OCI-LY7 (cell line): ENCODE data around the gene TELO2. TPM values are rescaled to one million over a fixed set of nuclear protein-coding genes. Genes with fewer than 3 reads are reported as not detected.

Experiments used
- BruUV-seq: library from RNA; stranded (reverse); fragments of 400-500 nt; replicated peaks from 2 replicates; lab custom pipeline; 2021; lab: Mats Ljungman, UMichigan
- CTCF ChIA-PET: fragments of 300-600 bp; sonication (Branson Sonifier 250); formaldehyde crosslinking; loops from one replicate; lab custom pipeline; 2022; ENCODE audit warnings: antibody characterized with exemption; ENCODE audit not compliant: unreplicated experiment; lab: Charles Lee
- POLR2A ChIA-PET: fragments of 300-600 bp; sonication (Branson Sonifier 250); formaldehyde crosslinking; loops from one replicate; lab custom pipeline; 2022; ENCODE audit warnings: antibody characterized with exemption; lab: Charles Lee
- DNase-seq: peaks from one replicate; pipeline ENCODE4 v3.0.0-alpha.2; 2015; ENCODE audit warnings: low spot score
- H2AFZ ChIP-seq: fragments of 200-600 bp; sonication (generic), shearing (Covaris generic); 2 replicates; pipeline ENCODE4 v1.6.1; 2014; ENCODE audit warnings: mild to moderate bottlenecking, antibody characterized with exemption, low read length, moderate library complexity
- H3K27ac ChIP-seq: fragments of 200-600 bp; sonication (generic); 2 replicates; pipeline ENCODE4 v1.5.1; 2014; ENCODE audit warnings: mixed run types, low read depth, mild to moderate bottlenecking, moderate library complexity, low read length, inconsistent platforms; ENCODE audit not compliant: poor library complexity, severe bottlenecking
- H3K36me3 ChIP-seq: fragments of 200-600 bp; sonication (generic); 2 replicates; pipeline ENCODE4 v1.6.1; 2014; ENCODE audit warnings: mild to moderate bottlenecking, antibody characterized with exemption, low read length, moderate library complexity, mixed read lengths; ENCODE audit not compliant: insufficient read depth
- H3K4me1 ChIP-seq: fragments of 200-600 bp; sonication (generic); 2 replicates; pipeline ENCODE4 v1.5.1; 2014; ENCODE audit warnings: mild to moderate bottlenecking, low read length; ENCODE audit not compliant: insufficient read depth, poor library complexity, severe bottlenecking
- H3K4me2 ChIP-seq: fragments of 200-600 bp; sonication (generic); 2 replicates; pipeline ENCODE4 v1.6.1; 2014; ENCODE audit warnings: mild to moderate bottlenecking, low read length
- H3K4me3 ChIP-seq: fragments of 200-600 bp; sonication (generic); 2 replicates; pipeline ENCODE4 v1.5.1; 2014; ENCODE audit warnings: mild to moderate bottlenecking, low read depth, low read length; ENCODE audit not compliant: poor library complexity, severe bottlenecking
- H3K79me2 ChIP-seq: fragments of 200-600 bp; sonication (generic); 2 replicates; pipeline ENCODE4 v1.6.1; 2016; ENCODE audit warnings: low read depth, mild to moderate bottlenecking, low read length, moderate library complexity, mixed read lengths; ENCODE audit not compliant: insufficient read depth
- H3K9me2 ChIP-seq: fragments of 200-600 bp; sonication (generic); 2 replicates; pipeline ENCODE4 v1.6.1; 2016; ENCODE audit warnings: mild to moderate bottlenecking, low read length, mixed read lengths; ENCODE audit not compliant: insufficient read depth
- H3K9me3 ChIP-seq: fragments of 200-600 bp; sonication (generic); 2 replicates; pipeline ENCODE4 v1.6.1; 2014; ENCODE audit warnings: mild to moderate bottlenecking, mixed run types, low read length, mixed read lengths
- H4K20me1 ChIP-seq: fragments of 200-600 bp; sonication (generic); 2 replicates; pipeline ENCODE4 v1.6.1; 2014; ENCODE audit warnings: mild to moderate bottlenecking, antibody characterized with exemption, low read length, moderate library complexity, mixed read lengths; ENCODE audit not compliant: insufficient read depth
- EZH2phosphoT487 ChIP-seq: fragments of 200-600 bp; sonication (generic); IDR thresholded peaks from 2 replicates; pipeline ENCODE4 v1.6.1; 2018; ENCODE audit warnings: low read depth, borderline replicate concordance, mild to moderate bottlenecking, mixed run types, antibody characterized with exemption, low read length, moderate library complexity, mixed read lengths
- intact Hi-C: fragments of 100-400 bp; cut with micrococcal nuclease; formaldehyde crosslinking; loops from one replicate; pipeline ENCODE4 v1.10.0; 2022; ENCODE audit not compliant: unreplicated experiment
- total RNA-seq, 2 experiments: library from RNA; depleted of rRNA in 1 of 2; stranded (reverse); fragments of >200 nt in 1 of 2; shearing (Covaris generic) in 1 of 2; gene quantifications; 2 replicates each; pipeline ENCODE4 v1.2.3, GENCODE V29; 2014 to 2022
- TF ChIP-seq, protein P1 (sequence below): fragments of 200-600 bp; sonication (generic); conservative IDR thresholded peaks from 2 replicates; pipeline ENCODE4 v1.5.1; 2014; ENCODE audit warnings: mild to moderate bottlenecking, antibody characterized with exemption, low read length, moderate library complexity, mixed read lengths

TELO2 gene
- total RNA-seq, 2 experiments from 2014 or later, result 58.2 to 70.1 TPM

DNA sequence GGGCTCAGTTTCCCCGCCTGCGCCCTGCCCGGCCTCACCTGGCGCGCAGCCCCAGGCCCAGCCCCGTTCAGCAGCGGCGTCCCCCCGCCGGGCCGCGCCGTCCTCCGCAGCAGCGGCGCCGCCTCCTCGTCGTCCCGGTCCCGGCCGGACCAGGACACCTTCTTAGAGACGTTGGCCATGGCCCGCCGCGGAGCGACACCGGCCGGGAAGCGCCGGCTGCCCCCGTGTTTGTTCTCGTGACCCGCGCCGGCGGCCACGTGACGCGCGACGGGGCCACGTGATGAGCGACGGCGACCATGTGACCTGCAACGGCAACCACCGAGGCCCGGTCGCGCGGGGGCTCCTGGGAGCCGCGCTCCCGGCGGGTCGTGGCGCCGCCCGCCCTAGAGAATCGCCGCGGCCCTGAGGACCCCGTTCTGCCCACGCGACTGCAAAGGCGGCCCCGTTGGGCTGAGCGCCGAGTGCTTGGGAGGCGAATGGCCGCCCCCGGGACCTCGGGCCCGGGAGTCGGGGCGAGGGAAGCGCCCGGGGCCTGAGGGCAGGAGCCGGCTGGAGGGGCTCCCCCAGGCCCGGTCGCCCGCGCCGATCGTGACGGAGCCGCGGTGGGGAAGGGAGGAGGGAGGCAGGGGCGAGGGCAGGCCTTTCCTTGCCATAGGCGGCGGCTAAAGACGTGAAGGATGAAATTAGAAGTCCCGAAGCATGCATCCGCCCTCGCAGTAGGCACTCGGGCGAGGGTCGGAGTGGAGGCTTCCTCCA is 18.2 kb upstream of the TELO2 start, which contains the start of gene CLCN7:
Gene CLCN7 (minus strand): TSS at position 233 of the 756 bp plus-strand sequence. CDS start 54 bp downstream, at position 179.
- DNase-seq, result peak; percentile 87
- Histone ChIP-seq H3K9me3 (no peaks in the 10 kb centered on the region), H3K79me2 (peaks cover 10% of the 10 kb centered on the region; the same call in 1 of the 2 replicates), H4K20me1 (no peaks in the 10 kb centered on the region), H2AFZ (peak within 1 kb of the TSS; percentile 88), H3K4me1 (peaks cover 15% of the 10 kb centered on the region), H3K4me2 (peak within 1 kb of the TSS; percentile 99), H3K27ac (peak within 1 kb of the TSS; percentile 63), H3K36me3 (no peaks in the 10 kb centered on the region), H3K4me3 (peak within 1 kb of the TSS; percentile 85), H3K9me2 (no peaks in the 10 kb centered on the region)
- ChIA-PET CTCF (no interaction called here), POLR2A (no interaction called here)
- intact Hi-C loops, result no loop called here
- no TSS peak for BruUV-seq
- TF ChIP-seq, protein P1, sequence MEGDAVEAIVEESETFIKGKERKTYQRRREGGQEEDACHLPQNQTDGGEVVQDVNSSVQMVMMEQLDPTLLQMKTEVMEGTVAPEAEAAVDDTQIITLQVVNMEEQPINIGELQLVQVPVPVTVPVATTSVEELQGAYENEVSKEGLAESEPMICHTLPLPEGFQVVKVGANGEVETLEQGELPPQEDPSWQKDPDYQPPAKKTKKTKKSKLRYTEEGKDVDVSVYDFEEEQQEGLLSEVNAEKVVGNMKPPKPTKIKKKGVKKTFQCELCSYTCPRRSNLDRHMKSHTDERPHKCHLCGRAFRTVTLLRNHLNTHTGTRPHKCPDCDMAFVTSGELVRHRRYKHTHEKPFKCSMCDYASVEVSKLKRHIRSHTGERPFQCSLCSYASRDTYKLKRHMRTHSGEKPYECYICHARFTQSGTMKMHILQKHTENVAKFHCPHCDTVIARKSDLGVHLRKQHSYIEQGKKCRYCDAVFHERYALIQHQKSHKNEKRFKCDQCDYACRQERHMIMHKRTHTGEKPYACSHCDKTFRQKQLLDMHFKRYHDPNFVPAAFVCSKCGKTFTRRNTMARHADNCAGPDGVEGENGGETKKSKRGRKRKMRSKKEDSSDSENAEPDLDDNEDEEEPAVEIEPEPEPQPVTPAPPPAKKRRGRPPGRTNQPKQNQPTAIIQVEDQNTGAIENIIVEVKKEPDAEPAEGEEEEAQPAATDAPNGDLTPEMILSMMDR, result no peak
- TF ChIP-seq EZH2phosphoT487, result no peak

DNA sequence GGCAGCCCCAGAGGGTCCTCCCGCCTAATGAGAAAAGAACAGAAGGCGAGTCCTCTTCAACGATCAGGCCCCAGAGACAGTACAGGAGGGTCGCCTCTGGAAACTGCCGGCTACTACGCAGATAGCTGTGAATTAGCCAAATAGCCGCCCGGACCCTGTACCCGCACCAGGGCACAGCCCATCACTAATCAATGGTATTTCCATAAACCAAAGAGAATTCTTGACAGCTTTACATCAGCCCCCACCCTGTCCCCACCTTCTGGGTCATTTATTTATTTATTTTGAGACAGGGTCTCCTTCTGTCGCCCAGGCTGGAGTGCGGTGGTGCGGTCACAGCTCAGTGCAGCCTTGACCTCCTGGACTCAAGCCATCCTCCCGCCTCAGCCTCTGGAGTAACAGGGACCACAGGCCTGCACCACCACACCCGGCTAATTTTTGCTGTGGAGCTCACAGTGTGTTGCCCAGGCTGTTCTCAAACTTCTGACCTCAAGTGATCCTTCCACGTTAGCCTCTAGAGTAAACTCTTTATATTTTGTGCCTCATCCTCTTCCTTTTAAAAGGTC is 17.5 kb upstream of the TELO2 start:
- CTCF ChIA-PET, result no interaction called here
- no peak for DNase-seq
- H3K27ac ChIP-seq, result peak overlapping the region; percentile 63
- intact Hi-C loops, result no loop called here
- peaks cover 10% of the 10 kb centered on the region; the same call in 1 of the 2 replicates for H3K79me2 ChIP-seq
- H3K9me3 ChIP-seq, result no peaks in the 10 kb centered on the region
- H3K4me3 ChIP-seq, result peak overlapping the region; percentile 85
- no peaks in the 10 kb centered on the region for H3K36me3 ChIP-seq
- BruUV-seq, result TSS peak; percentile 77
- POLR2A ChIA-PET, result no interaction called here
- H3K4me1 ChIP-seq, result peaks cover 15% of the 10 kb centered on the region
- H3K4me2 ChIP-seq, result peak overlapping the region; percentile 83
- peak overlapping the region; percentile 88; the same call in 1 of the 2 replicates for H2AFZ ChIP-seq
- no peaks in the 10 kb centered on the region for H3K9me2 ChIP-seq
- TF ChIP-seq EZH2phosphoT487, result no peak
- TF ChIP-seq, protein P1, result no peak
- no peaks in the 10 kb centered on the region for H4K20me1 ChIP-seq
